Stimulated activated CD4-positive, alpha-beta T cell treated with anti-CD3 and anti-CD28 coated beads, TNF-alpha, amount 100 ng/mL, for 4 hours (primary cell): Measurements from ENCODE around the gene SYNPO2.

ENCODE experiments used
- DNase-seq, 3 experiments: peaks; one replicate each; pipeline ENCODE4 v3.0.0-alpha.2; 2020; ENCODE audit warnings: low read depth in 3 of 3

The SYNPO2 gene, protein sequence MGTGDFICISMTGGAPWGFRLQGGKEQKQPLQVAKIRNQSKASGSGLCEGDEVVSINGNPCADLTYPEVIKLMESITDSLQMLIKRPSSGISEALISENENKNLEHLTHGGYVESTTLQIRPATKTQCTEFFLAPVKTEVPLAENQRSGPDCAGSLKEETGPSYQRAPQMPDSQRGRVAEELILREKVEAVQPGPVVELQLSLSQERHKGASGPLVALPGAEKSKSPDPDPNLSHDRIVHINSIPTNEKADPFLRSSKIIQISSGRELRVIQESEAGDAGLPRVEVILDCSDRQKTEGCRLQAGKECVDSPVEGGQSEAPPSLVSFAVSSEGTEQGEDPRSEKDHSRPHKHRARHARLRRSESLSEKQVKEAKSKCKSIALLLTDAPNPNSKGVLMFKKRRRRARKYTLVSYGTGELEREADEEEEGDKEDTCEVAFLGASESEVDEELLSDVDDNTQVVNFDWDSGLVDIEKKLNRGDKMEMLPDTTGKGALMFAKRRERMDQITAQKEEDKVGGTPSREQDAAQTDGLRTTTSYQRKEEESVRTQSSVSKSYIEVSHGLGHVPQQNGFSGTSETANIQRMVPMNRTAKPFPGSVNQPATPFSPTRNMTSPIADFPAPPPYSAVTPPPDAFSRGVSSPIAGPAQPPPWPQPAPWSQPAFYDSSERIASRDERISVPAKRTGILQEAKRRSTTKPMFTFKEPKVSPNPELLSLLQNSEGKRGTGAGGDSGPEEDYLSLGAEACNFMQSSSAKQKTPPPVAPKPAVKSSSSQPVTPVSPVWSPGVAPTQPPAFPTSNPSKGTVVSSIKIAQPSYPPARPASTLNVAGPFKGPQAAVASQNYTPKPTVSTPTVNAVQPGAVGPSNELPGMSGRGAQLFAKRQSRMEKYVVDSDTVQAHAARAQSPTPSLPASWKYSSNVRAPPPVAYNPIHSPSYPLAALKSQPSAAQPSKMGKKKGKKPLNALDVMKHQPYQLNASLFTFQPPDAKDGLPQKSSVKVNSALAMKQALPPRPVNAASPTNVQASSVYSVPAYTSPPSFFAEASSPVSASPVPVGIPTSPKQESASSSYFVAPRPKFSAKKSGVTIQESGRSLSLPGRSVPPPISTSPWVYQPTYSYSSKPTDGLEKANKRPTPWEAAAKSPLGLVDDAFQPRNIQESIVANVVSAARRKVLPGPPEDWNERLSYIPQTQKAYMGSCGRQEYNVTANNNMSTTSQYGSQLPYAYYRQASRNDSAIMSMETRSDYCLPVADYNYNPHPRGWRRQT

DNA sequence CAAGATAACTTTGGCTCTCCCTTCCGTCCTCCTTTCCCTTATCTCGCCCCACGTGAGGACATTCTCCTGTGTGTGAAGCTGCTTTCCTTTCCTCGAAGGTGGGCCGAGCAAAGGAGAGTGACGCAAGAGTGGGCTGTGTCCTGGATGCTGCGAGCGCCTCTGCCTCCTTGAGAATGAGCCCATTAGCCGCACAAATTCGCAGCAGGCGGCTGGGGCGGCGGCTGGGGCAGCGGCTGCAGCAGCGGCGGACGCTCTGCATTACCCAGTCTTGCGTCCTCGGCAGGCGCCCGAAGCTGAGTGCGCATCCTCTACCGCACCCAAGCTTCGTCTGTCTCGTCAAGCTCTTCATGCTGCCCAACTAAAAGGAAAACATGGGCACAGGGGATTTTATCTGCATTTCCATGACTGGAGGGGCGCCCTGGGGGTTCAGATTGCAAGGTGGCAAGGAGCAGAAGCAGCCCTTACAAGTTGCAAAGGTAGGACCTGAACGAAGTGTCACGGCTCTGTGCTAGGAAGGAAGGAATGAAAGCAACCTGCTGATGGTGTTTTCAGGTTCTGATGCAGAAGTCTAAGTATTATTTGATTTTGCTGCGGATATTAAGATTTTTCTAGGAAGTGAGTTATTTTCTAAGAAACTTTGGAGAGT lies at the start of gene SYNPO2:
SYNPO2 (plus strand) TSS at position 189 of the 646 bp plus-strand sequence; CDS start at position 372, 183 bp downstream.
- DNase-seq, result peak in 1 of 3 experiments; percentile 2

DNA sequence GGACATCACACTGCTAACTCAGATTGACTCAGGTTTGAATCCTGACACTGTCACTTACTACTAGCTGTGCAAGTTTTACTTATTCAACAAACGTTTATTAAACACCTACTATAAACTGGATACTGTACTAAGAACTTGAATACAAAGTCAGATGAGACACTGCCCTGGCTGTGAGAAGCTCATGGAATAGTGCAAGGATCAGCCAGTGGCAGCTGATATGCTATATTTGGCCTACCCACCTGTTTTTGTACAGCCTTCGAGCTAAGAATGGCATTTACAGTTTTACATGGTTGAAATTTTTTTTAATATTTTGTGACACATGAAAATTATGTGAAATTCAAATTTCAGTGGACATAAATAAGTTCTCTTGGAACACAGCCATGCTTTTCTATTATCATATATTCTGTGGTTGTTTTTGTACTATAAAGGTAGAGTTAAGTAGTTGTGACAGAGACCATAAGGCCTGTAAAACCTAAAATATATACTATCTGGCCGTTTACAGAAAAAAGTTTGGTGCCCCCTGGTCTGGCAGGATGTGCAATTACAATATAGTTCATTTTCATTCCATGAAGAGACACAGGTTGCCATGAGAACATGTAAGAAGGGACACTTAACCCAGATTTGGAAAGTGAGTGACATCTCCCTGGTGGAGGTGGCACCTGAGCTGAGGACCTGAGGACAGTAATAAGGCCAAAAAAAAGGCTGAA lies 49.3 kb upstream of the SYNPO2 start:
- DNase-seq, result no peak

DNA sequence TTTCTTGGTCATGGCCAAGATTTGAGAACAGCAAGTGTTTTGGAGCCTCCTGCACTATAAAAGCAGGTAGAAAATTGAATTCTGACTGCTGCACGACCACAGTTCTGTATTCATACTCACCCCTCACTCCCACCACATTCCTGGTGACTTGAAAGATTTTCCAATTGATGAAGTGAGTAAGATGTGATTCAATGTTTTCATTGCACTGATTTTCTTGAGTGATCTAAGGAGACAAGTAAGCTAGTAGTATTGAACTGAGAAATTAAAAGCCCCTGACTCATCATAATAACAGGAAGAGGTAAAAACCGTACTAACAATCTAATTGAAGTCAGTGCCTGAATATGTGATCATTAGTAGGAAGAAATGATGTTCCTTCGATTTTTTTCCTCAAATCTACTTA lies 46.6 kb upstream of the SYNPO2 start:
- no peak for DNase-seq

DNA sequence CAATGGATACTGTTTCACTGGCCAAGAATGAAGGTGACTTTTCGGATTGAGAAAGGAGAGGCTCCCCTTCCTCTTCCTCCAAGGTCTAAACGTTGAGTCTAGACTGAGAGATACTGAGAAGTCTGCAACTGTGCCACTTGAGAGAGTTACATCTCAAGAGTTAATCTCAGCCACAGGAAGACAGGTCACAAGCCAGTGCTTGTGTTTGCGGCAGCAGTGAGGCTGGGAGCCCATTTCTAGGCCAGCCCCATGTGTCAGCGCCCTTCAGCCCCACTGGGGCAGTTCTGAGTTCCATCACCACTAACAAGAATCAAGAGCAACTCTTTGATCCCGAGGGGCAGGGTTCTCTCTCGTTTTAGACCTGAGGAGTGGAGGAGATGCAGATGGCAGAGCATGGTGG lies 45.4 kb upstream of the SYNPO2 start:
- DNase-seq, result no peak

DNA sequence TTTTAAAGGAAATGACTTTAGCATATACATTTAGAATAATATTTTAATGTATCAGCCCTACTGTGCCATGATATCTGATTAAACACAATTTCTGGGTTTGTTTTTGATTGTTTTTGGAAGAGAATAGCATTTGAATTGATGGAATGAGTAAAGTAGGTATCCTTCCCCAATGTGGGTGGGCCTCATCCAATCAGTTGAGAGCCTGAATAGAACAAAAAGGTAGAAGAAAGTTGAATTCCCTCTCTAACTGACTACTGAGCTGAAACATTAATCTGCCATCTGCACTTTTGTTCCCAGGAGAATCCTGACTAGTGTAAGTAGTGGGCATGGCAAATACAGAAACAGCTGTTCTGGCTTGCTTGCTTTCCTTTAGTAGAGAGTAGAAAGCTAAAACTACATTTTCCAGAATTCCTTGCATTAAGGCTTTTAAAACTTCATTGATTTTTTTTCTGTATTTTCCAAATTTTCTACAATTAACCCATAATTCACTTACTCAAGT lies 43.1 kb upstream of the SYNPO2 start:
- DNase-seq, result no peak

DNA sequence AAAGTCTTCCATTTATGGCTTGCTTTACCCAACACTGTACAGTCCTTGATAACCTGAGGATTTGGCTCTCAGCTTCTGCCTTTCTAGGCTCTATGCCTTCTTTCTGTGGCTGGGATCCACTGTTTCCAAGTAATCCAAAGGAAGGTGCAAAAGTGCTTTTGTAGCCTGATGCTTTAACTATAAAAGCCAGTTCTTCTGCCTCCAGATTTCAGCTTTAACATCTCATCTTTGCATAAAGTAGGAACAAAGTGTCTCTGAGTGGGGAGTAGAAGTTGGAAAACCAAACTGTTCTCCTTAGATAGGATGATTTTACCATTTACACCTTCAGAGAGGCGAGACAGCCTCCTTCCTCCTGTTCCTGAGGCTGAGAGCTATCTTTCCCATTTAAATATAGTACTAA lies 41.7 kb upstream of the SYNPO2 start:
- DNase-seq, result no peak

DNA sequence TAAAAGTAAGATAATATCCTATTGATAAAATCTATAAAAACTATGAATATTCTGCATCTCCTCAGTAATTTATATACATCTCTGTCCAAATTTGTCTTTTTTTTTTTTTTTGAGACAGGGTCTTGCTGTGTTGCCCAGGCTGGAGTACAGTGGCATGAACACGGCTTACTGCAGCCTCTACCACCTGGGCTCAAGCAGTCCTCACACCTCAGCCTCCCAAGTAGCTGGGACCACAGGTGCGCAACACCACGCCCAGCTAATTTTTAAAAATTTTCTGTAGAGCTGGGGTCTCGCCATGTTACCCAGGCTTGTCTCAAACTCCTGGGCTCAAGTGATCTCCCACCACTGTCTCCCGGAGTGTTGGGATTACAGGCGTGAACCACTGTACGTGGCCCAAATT lies 40.4 kb upstream of the SYNPO2 start:
- DNase-seq, result no peak

DNA sequence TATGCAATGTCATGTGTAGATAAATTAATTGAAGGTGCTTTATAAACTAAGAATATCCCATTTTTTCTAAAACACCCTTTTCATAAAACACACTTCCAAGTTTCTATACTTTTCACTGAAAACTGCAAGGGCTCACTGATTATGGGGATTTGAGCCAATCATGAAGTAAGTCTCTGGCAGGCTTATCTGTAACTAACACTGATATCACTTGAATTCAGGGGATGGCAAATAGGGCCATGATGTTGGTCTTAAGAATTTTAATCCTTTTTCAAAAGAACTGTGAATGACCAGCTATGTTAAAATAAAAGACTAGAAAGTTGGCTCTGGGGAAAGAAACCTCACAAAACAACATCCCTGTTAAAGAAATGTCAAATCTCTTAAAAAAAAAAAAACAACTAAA lies 39.8 kb upstream of the SYNPO2 start:
- DNase-seq, result no peak

DNA sequence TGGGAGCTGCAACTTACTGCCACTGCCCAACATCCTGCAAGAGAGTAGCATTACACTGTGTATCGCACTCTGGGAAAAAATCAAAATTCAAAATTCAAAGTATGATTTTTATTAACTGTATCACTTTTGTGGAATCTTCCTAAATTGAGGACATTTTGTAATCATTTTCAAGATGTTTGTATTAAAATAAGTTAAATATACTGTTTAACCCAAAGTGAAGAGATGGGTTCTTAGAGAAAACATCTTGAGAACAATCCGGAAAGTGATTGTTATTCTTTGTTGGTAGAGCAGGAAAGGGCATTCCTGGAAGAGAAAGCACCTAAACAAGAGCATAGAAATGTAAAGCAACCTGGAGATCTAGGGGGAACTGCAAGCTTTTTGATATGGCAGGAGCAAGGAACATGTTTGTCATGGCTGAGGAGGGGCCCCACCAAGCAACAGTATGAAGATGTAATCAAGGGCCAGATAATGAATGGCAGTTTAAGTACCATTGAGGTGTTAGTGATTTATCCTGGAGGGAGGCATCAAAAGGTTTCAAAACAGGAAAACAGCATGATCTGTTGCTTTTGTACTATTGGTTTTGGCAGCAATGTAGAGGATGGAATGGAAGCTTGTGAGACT lies 38.7 kb upstream of the SYNPO2 start:
- DNase-seq, result no peak

DNA sequence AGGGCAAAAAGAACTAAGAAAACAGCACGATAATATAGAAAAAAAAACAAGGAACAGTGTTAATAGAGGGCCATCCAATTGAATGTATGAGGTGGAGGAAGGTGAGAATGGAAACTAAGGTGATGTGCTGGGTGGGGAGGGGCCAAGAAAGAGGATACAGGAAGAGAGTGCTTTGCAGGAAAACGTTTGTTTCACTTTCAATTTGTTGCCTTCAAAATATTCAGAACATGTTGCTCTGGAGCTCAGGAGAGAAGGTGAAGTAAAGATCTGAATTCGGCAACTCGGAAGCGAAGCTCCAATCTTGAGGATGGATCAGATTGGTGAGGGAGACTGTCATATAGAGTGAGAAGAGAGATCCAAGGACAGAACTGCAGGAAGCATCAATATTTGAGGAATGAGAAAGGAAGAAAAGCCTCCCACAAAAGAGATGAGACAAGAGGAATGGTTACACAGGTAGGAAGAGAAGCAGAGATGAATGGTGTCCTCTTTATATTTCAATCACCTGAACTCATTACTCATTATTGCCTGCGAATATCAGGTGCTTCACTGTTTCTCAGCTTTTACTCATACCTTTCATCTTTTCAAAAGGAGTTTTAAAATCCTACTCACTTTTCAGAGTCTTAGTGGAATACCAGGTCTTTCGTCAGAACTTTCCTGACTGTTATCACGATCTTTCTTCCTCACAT lies 38.0 kb upstream of the SYNPO2 start:
- no peak for DNase-seq

DNA sequence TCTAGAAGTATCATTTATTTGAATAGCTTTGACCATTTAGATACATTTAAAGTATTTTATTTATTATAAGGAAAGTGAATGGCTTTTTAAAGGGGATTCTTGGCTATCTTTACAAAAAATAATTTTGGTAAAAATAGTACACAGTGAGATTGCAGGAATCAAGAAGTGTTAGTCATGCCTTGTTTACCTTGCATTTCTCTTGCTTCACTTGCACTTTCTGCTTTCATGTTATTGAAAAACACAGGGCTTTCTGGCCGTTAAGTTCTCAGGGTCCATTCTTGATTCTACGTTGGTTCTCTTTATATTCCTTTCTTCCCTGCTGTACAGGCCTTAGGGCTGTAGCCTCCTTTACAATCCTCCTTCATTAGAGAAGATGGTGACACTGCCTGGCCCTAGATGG lies 30.9 kb upstream of the SYNPO2 start:
- no peak for DNase-seq

DNA sequence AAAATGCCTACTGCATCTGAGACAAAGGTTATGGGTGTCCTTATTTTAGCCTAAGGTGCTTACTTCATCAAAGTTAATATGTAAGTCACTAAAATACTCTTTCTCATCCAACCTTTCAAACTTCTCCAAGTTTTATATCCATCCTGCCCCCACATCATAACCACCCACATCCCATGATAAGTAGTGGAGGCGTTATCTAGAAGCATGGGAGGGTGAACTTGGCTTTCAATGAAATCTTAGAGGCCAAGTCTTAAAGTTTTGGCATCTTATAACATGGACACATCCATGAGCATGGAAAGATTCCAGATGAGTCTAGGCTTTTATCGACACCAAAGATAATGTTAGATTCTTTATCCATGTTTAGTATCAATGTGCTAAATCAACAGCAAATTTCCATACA lies 29.9 kb upstream of the SYNPO2 start:
- DNase-seq, result no peak

DNA sequence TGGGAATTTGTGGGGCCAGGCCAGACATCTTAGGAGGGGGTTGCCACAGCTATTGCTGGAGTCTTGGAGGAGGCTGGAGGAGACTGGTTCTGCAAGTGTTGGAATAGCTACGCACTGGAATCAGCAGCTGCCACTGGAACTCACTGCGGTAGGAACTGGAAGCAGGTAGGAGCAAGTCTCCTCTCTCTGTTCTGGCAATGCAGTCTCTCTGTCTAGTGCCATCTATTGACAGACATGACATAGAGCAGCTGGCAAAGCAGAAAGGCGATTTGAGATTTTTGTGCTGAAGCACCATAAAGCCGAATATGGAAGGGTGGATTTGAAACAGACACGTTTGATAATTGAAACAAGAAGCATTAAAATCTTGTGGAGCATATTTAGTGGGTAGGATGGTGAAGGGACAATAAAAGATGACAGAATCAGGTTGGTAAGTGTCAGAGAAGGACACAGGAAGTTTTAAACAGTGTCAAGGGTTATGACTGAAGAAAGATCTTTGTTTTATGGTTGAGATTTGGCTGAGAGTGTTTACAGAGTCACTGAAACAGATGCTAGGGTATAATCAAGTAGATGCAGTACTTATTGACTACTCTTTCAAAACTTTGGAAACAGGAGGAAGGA lies 23.5 kb upstream of the SYNPO2 start:
- DNase-seq, result no peak

DNA sequence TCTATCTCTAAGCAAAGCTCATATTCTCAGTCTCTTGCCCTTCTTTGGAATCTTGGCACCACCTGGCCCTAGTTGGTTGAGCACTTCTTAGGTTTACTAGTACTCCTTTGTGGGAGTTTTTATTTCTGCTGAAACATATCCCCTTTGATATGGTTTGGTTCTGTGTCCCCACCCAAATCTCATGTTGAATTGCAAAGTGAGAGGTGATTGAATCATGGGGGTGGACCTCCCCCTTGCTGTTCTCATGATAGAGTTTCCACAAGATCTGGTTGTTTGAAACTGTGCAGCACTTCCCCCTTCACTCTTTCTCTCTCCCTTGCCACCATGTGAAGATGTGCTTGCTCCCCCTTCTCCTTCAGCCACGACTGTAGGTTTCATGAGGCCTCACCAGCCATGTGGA lies 22.2 kb upstream of the SYNPO2 start:
- no peak for DNase-seq

DNA sequence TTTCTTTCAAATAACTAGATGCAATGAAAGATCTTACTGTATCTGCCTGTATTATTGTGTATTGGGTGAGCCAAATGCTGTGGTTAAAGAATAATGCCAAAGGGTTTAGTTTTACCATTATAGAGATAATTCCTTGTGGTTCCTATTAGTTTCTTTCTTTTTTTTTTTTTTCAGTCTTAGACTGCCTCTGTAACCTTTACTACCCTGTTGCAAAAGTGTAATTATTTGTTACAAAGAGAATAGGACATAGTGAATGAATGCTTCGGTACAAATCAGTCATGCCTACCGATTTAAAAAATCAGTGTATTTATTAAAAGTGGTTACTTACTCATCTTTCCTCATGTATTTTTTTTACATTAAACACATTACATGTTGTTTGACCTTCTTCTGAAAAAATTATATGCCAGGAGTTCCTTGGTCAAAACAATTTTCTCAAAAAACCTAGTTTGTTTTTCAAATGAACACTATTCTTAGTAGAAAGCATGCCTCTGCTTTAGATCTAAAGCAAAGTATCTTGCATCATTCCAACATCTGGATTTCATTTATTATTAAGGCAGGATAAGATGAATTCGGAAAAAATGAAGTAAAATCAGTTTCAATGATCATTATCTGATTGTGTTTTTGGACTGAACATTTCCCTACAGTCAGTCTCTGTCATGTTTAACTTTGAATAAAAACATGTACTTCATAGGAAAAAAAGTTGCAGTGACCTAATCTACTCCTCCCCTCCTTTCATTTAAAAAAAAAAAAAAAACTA lies 21.2 kb upstream of the SYNPO2 start:
- no peak for DNase-seq

DNA sequence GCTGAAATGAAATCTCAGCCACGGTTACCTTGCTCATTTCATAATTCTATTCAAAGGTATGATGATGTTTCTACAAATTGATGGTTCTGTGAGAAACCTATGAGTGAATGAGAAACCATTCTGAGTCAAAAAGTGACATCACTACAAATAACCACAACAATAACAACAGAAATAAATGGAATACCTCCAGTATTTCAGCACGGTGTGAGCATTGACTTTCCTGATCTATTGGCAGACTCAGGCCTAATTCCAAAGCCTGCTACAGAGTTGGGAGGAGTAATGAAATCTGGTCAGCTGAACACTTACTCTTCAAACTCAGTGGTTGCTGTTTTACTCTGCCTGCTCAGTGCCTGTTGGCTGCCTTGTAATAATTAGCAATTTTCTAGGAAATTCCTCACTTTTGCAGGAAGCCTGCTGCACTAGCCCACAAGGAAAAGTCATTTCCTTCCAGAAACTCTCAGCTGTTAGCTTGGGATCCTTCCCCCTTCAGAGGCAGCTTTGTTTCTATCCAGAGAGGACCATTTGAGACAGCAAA lies 18.8 kb upstream of the SYNPO2 start:
- no peak for DNase-seq

DNA sequence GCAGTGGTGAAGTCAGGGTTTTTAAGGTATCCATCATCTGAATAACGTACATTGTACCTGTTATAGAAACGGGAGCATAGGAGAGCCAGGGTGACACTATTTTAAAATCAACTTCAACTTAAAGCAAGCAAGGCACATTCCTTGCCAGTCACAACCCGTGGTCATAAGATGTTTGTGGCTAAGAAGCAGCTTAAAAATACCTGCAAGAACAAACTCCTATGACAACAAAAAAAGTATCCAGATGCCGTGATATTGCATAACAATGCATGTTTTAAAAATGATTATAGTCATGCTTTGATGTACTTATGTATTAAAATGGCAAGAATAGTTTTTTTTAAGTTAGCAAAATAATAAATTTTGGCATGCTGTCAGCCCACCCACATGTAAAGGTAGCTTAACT lies 16.5 kb upstream of the SYNPO2 start:
- DNase-seq, result no peak

DNA sequence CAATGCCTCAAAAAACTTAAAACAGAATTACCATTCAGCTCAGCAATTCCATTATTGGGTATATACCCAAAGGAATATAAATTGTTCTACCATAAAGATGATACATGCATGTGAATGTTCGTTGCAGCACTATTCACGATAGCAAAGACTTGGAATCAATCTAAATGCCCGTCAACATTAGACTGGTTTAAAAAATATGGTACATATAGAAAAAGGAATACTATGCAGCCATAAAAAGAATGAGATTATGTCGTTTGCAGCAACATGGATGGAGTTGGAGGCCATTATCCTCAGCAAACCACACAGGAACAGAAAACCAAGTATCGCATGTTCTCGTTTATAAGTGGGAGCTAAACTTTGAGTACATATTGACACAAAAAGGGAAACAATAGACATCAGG lies 10.9 kb upstream of the SYNPO2 start:
- DNase-seq, result no peak
